Measurements from ENCODE around the gene PSAPL1. TPM values are rescaled to one million over a fixed set of nuclear protein-coding genes. Genes with fewer than 3 reads are reported as not detected.
"Not testable (repeated sequence)": the region's sequence is repeated elsewhere in the genome, so short reads cannot be mapped to it uniquely, and the experiment has no call there.

PSAPL1 gene
- polyA plus RNA-seq, 3 donors = 0.04 TPM; not detected in 2

- peak; percentile 50 for DNase-seq
Measured at GRCh38 chr4:7460566-7460965, 25.8 kb upstream of the PSAPL1 start.

- no peak for DNase-seq
Measured at GRCh38 chr4:7459471-7459870, 24.7 kb upstream of the PSAPL1 start.

GRCh38 chr4:7458477-7458876 is 23.7 kb upstream of the PSAPL1 start:
- DNase-seq = no peak

GRCh38 chr4:7458066-7458425 is 23.3 kb upstream of the PSAPL1 start:
- no peak for DNase-seq

GRCh38 chr4:7457201-7458065 is 22.7 kb upstream of the PSAPL1 start:
- DNase-seq = no peak

GRCh38 chr4:7452802-7453201 is 18.1 kb upstream of the PSAPL1 start:
- not testable (repeated sequence) for DNase-seq

- DNase-seq = no peak
Measured at GRCh38 chr4:7451800-7452199, 17.1 kb upstream of the PSAPL1 start.

- DNase-seq = no peak
Measured at GRCh38 chr4:7451434-7451789, 16.7 kb upstream of the PSAPL1 start.

GRCh38 chr4:7450775-7451433 is 16.2 kb upstream of the PSAPL1 start:
- no peak for DNase-seq

- no peak for DNase-seq
Measured at GRCh38 chr4:7448036-7448435, 13.3 kb upstream of the PSAPL1 start.

GRCh38 chr4:7447236-7447635 is 12.5 kb upstream of the PSAPL1 start:
- no peak for DNase-seq

GRCh38 chr4:7444731-7445130 is 10.0 kb upstream of the PSAPL1 start:
- no peak for DNase-seq

GRCh38 chr4:7444314-7444713 is 9.6 kb upstream of the PSAPL1 start:
- no peak for DNase-seq

- no peak for DNase-seq
Measured at GRCh38 chr4:7442574-7443162, 7.9 kb upstream of the PSAPL1 start.

- no peak for DNase-seq
Measured at GRCh38 chr4:7441201-7441600, 6.5 kb upstream of the PSAPL1 start.

GRCh38 chr4:7439699-7440098 is 5.0 kb upstream of the PSAPL1 start:
- DNase-seq = no peak

GRCh38 chr4:7436256-7436655 is 1.5 kb upstream of the PSAPL1 start:
- DNase-seq = no peak

GRCh38 chr4:7435471-7436061 is 836 bp upstream of the PSAPL1 start:
- no peak for DNase-seq

GRCh38 chr4:7434141-7434765 is 477 bp downstream of the PSAPL1 start:
- no peak for DNase-seq

- DNase-seq = no peak
Measured at GRCh38 chr4:7433376-7434140, 1.2 kb downstream of the PSAPL1 start.

- no peak for DNase-seq
Measured at GRCh38 chr4:7432531-7433375, 2.0 kb downstream of the PSAPL1 start.
